Transverse colon (tissue), 4 donors: ENCODE measurements around the gene HTRA3. TPM values are rescaled to one million over a fixed set of nuclear protein-coding genes. Genes with fewer than 3 reads are reported as not detected.
A peak's percentile ranks its signal among the peaks of the same experiment; 100 is the strongest.

Source experiments
- DNase-seq: peaks from one replicate; pipeline ENCODE4 v3.0.0-alpha.2; 2019
- H3K27ac ChIP-seq, 4 donors: fragments of 200-600 bp; sonication (generic); 2 replicates each; pipeline ENCODE4 v1.5.1; 2016 to 2018; ENCODE audit warnings: inconsistent platforms in 4 of 4
- H3K27me3 ChIP-seq: fragments of 200-600 bp; sonication (generic); 2 replicates; pipeline ENCODE4 v1.5.1; 2017; ENCODE audit warnings: inconsistent platforms
- H3K36me3 ChIP-seq, 4 donors: fragments of 200-600 bp; sonication (generic); 2 replicates each; pipeline ENCODE4 v1.5.1; 2017 to 2019; ENCODE audit warnings: inconsistent platforms in 4 of 4
- H3K4me1 ChIP-seq, 4 donors: fragments of 200-600 bp; sonication (generic); 2 replicates each; pipeline ENCODE4 v1.5.1; 2017 to 2020; ENCODE audit warnings: inconsistent platforms in 4 of 4
- H3K4me3 ChIP-seq, 4 donors: fragments of 200-600 bp; sonication (generic); 1 replicate in 1 of 4; 2 replicates in 3 of 4; pipeline versions ENCODE4 v1.5.1 to v1.6.1; 2017 to 2019; ENCODE audit warnings: inconsistent platforms in 4 of 4
- H3K9me3 ChIP-seq, 2 donors: fragments of 200-600 bp; sonication (generic); 2 replicates each; pipeline ENCODE4 v1.5.1; 2017 to 2019; ENCODE audit warnings: inconsistent platforms in 2 of 2
- EP300 ChIP-seq: sonication (generic); formaldehyde crosslinking; IDR thresholded peaks from one replicate; pipeline ENCODE4 v1.6.1; 2017; ENCODE audit warnings: antibody characterized with exemption, low read depth
- POLR2A ChIP-seq: fragments of 450-650 bp; IDR thresholded peaks from one replicate; pipeline ENCODE4 v1.6.1; 2016; ENCODE audit warnings: antibody characterized with exemption, mild to moderate bottlenecking, moderate library complexity
- POLR2AphosphoS5 ChIP-seq, 3 donors: sonication (generic); formaldehyde crosslinking; IDR thresholded peaks; one replicate each; pipeline ENCODE4 v1.6.1; 2016; ENCODE audit warnings: antibody characterized with exemption in 3 of 3
- WGBS, 2 donors: methylation state at CpG; one replicate each; pipeline ENCODE4 v1.1.5; 2018; ENCODE audit warnings: low coverage in 1 of 2; 5-methylcytosine and 5-hydroxymethylcytosine counted together
- in situ Hi-C, 4 donors: fragments of 200-750 bp; cut with MboI; loops; one replicate each; pipeline versions ENCODE4 v1.15.0 to v1.15.1; 2017; ENCODE audit warnings: low sequenced_read_pairs in 3 of 4, low pct_ligation_motif_present in 1 of 4, low pct_unique_long_range_greater_than_20kb in 1 of 4
- intact Hi-C: fragments of 100-400 bp; cut with DNase I; formaldehyde crosslinking; loops from one replicate; pipeline ENCODE4 v1.15.1; 2023; ENCODE audit warnings: low total_unique reads
- total RNA-seq, 4 donors: library from RNA; depleted of rRNA; stranded (reverse); fragments of >200 nt; gene quantifications; one replicate each; pipeline ENCODE4 v1.1.0, GENCODE V29; 2016
- TF ChIP-seq, protein P1 (sequence below), 5 experiments: fragments of 200-600 bp in 3 of 5; fragments of 450-650 bp in 2 of 5; sonication (generic) in 3 of 5; IDR thresholded peaks; 1 replicate in 2 of 5; 2 replicates in 3 of 5; pipeline ENCODE4 v1.5.1; 2016 to 2017; ENCODE audit warnings: antibody characterized with exemption in 5 of 5, inconsistent platforms in 3 of 5, mild to moderate bottlenecking in 2 of 5, moderate library complexity in 1 of 5

Gene HTRA3
- total RNA-seq, 4 donors from 2014 or later, result 1.5 to 11.9 (median 6.5) TPM

DNA sequence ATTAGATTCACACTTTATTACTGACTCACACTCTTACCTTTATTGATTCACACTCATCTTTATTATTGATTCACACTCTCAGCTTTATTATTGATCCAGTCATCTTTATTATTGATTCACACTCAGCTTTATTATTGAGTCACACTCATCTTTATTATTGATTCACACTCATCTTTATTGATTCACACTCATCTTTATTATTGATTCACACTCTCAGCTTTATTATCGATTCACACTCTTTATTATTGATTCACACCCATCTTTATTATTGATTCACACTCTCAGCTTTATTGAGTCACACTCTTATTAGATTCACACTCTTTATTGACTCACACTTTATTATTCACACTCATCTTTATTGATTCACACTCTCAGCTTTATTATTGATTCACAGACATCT lies 31.3 kb downstream of the HTRA3 start:
- TF ChIP-seq, protein P1, sequence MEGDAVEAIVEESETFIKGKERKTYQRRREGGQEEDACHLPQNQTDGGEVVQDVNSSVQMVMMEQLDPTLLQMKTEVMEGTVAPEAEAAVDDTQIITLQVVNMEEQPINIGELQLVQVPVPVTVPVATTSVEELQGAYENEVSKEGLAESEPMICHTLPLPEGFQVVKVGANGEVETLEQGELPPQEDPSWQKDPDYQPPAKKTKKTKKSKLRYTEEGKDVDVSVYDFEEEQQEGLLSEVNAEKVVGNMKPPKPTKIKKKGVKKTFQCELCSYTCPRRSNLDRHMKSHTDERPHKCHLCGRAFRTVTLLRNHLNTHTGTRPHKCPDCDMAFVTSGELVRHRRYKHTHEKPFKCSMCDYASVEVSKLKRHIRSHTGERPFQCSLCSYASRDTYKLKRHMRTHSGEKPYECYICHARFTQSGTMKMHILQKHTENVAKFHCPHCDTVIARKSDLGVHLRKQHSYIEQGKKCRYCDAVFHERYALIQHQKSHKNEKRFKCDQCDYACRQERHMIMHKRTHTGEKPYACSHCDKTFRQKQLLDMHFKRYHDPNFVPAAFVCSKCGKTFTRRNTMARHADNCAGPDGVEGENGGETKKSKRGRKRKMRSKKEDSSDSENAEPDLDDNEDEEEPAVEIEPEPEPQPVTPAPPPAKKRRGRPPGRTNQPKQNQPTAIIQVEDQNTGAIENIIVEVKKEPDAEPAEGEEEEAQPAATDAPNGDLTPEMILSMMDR (IDR thresholded peaks at IDR 0.05), result no peak
- no peak for TF ChIP-seq EP300
- Histone ChIP-seq H3K4me1 (no peaks in the 10 kb centered on the region), H3K27me3 (no peaks in the 10 kb centered on the region), H3K27ac (no peak overlapping the region), H3K9me3 (no peaks in the 10 kb centered on the region), H3K36me3 (no peaks in the 10 kb centered on the region), H3K4me3 (no peak overlapping the region)
- intact Hi-C loops (no loop called here), in situ Hi-C loops (no loop called here)
- no peak for DNase-seq
- WGBS, 2 donors, result 82 to 100% methylated on average over 1 of the region's 1 CpG

DNA sequence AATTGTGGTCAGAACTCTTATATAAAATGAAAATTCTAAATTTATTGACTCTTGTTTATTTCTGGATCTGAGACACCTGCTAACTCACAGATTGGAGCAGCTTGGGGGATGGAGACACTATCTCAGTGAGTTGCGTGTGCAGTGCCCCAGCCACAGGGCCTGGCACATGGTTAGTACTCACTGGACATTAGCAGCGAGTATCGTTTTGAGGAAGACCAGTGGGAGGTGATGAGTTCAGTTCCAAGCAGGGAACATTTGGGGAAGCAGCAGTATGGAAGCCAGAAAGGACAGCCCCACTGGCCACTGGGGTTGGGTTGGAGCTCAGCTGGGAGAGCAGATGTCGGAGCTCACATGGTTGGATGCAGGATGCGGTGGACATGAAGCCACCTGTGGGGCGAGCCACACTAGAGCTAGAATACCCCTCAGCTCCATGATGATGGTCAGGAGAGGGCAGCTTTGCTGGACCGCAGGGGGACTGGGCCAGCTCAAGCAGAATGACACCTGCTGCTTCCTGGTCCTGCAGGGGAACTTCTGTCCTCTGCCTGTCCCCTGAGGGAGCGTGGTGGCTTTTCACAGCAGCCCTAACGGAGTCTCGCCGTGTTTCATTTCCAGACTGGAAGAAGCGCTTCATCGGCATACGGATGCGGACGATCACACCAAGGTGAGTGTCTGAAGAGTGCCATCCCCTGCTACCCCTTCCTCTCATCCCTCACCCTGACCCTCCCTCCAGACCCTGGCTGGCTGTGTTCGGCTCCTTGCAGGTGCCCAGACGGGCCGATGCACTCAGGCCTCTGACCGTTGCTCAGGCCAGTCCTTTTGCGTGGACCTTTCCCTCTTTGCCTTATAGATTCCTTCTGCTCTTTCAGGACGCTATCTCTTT lies 32.5 kb downstream of the HTRA3 start:
- in situ Hi-C loops, result no loop called here
- Histone ChIP-seq H3K4me3 (no peak overlapping the region), H3K27ac (no peak overlapping the region), H3K9me3 (no peaks in the 10 kb centered on the region), H3K4me1 (no peaks in the 10 kb centered on the region), H3K36me3 (no peaks in the 10 kb centered on the region), H3K27me3 (no peaks in the 10 kb centered on the region)
- TF ChIP-seq EP300, result no peak
- TF ChIP-seq, protein P1 (IDR thresholded peaks at IDR 0.05), result no peak
- TF ChIP-seq POLR2A, result no peak
- TF ChIP-seq POLR2AphosphoS5 (IDR thresholded peaks at IDR 0.05), result no peak
- no peak for DNase-seq
- intact Hi-C loops, result no loop called here
- WGBS, 2 donors, result 91 to 100% methylated on average over 4 to 22 of the region's 22 CpGs

DNA sequence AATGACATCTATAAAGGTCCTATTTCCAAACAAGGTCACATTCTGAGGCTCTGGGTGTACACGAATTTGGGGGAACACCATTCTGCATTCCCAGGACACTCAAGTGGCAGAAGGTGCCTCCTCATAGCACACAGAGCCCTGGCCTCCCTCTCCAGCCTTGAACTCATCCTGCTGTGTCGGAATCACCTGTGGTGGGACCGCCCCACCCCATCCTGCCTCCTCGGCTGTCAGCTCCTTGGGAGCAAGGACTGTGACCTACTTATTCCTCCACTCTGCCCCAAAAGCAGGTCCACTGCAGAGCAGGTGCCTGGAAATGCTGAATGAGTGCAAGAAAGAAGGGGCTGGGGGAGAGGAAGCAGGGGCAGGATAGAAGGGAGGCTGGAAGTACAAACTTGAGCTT lies 33.5 kb downstream of the HTRA3 start:
- no peak overlapping the region for H3K27ac ChIP-seq
- no peak overlapping the region for H3K4me3 ChIP-seq
- H3K4me1 ChIP-seq, result no peaks in the 10 kb centered on the region
- DNase-seq, result peak; percentile 3
- no peaks in the 10 kb centered on the region for H3K36me3 ChIP-seq
- H3K27me3 ChIP-seq, result no peaks in the 10 kb centered on the region
- no peaks in the 10 kb centered on the region for H3K9me3 ChIP-seq
- intact Hi-C loops, result no loop called here
- 70% methylated on average over 4 of the region's 4 CpGs; no CpG with 5 or more reads in 1 of the 2 donors for WGBS, 2 donors
- TF ChIP-seq EP300 (no peak), POLR2AphosphoS5 (IDR thresholded peaks at IDR 0.05) (no peak), POLR2A (no peak)
- TF ChIP-seq, protein P1 (IDR thresholded peaks at IDR 0.05), result no peak
- in situ Hi-C loops, result no loop called here

DNA sequence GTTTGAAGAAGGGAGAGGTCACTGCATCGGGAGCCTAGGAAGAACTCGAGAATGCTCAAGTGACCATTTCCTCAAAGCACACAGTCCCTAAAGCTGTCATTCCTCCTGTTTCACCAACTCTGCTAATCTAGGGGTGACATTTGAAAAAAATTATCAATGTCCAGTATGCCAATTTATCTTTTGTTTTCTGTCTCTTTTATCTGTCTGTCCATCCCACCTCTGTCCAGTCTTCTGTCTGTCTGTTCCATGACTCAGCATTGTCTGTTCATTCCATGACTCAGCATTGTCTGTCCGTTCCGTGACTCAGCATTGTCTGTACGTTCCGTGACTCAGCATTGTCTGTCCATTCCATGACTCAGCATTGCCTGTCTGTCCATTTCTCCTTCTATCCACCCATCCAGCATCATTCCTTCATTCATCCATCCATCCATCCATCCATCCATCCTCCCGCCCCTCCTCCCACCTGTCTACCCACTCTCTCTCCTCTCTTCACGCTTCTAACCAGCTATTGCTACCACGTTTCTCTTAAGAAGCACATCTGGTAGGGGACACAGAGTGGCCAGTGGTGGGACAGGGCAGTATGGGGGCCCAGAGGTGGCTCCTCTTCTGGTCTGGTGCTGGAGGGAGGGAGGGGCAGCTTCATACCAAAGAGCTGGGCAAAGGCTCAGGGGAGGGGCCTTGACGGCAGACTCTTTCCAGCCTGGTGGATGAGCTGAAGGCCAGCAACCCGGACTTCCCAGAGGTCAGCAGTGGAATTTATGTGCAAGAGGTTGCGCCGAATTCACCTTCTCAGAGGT lies 34.1 kb downstream of the HTRA3 start:
- in situ Hi-C loops, result no loop called here
- Histone ChIP-seq H3K4me3 (no peak overlapping the region), H3K4me1 (no peaks in the 10 kb centered on the region), H3K27me3 (no peaks in the 10 kb centered on the region), H3K9me3 (no peaks in the 10 kb centered on the region), H3K36me3 (no peaks in the 10 kb centered on the region), H3K27ac (no peak overlapping the region)
- TF ChIP-seq POLR2AphosphoS5 (IDR thresholded peaks at IDR 0.05) (no peak), EP300 (no peak), POLR2A (no peak)
- TF ChIP-seq, protein P1 (IDR thresholded peaks at IDR 0.05), result no peak
- intact Hi-C loops, result no loop called here
- 60 to 69% methylated on average over 7 to 13 of the region's 13 CpGs for WGBS, 2 donors
- peak; percentile 2 for DNase-seq
